GM12892 (cell line): ENCODE data around the gene KIAA1217.

Experiments used
- POLR2A ChIP-seq: IDR thresholded peaks from 2 replicates; pipeline ENCODE4 v1.6.1; 2011; ENCODE audit warnings: low read depth, low read length, control low read depth
- POLR2AphosphoS5 ChIP-seq: IDR thresholded peaks from 2 replicates; pipeline ENCODE4 v1.6.1; 2011; ENCODE audit warnings: low read depth, low read length, control low read depth
- TAF1 ChIP-seq: IDR thresholded peaks from 2 replicates; pipeline ENCODE4 v1.6.1; 2011; ENCODE audit warnings: low read depth, mild to moderate bottlenecking, control low read depth, low read length, borderline replicate concordance

- no peak for TF ChIP-seq POLR2A
- no peak for TF ChIP-seq POLR2AphosphoS5
- TF ChIP-seq TAF1, result no peak
Observed at GRCh38 chr10:24503461-24504320, 294.8 kb downstream of the KIAA1217 start.
